Gastrocnemius medialis (tissue), 4 donors: ENCODE results near the gene RBKS.

Experiments used
- POLR2A ChIP-seq, 2 donors: fragments of 450-650 bp; IDR thresholded peaks; one replicate each; pipeline ENCODE4 v1.6.1; 2017; ENCODE audit warnings: antibody characterized with exemption in 2 of 2, mild to moderate bottlenecking in 2 of 2, moderate library complexity in 2 of 2
- TF ChIP-seq, protein P1 (sequence below), 5 experiments: fragments of 450-650 bp in 3 of 5; fragments of 200-600 bp in 2 of 5; sonication (generic) in 2 of 5; IDR thresholded peaks in 4 of 5; conservative IDR thresholded peaks in 1 of 5; 1 replicate in 4 of 5; 2 replicates in 1 of 5; pipeline ENCODE4 v1.5.1; 2016 to 2019; ENCODE audit warnings: antibody characterized with exemption in 5 of 5, mild to moderate bottlenecking in 3 of 5, moderate library complexity in 3 of 5

DNA sequence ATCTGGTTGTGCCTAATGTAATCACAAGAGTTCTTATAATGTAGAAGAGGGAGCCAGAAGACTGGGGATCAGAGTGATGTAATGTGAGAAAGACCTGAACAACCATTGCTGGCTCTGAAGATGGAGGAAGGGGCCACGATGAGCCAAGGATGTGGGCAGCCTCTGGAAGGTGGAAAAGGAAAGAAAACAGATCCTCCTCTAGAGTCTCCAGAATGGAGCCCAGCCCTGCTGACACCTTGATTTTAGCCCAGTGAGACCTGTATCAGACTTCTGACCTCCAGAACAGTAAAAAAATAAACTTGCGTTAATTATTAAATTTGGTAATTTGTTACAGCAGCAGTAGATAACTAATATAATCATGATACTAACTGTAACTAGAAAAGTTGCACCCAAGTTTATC lies 3.1 kb downstream of the RBKS start:
- TF ChIP-seq, protein P1, sequence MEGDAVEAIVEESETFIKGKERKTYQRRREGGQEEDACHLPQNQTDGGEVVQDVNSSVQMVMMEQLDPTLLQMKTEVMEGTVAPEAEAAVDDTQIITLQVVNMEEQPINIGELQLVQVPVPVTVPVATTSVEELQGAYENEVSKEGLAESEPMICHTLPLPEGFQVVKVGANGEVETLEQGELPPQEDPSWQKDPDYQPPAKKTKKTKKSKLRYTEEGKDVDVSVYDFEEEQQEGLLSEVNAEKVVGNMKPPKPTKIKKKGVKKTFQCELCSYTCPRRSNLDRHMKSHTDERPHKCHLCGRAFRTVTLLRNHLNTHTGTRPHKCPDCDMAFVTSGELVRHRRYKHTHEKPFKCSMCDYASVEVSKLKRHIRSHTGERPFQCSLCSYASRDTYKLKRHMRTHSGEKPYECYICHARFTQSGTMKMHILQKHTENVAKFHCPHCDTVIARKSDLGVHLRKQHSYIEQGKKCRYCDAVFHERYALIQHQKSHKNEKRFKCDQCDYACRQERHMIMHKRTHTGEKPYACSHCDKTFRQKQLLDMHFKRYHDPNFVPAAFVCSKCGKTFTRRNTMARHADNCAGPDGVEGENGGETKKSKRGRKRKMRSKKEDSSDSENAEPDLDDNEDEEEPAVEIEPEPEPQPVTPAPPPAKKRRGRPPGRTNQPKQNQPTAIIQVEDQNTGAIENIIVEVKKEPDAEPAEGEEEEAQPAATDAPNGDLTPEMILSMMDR (IDR thresholded peaks at IDR 0.05 in 4 of 5, conservative IDR thresholded peaks at IDR 0.05 in 1 of 5) = no peak
- TF ChIP-seq POLR2A (IDR thresholded peaks at IDR 0.05) = no peak
